GM18907 (cell line): ENCODE results near the gene PSMB1.
"Not testable (repeated sequence)": the region's sequence is repeated elsewhere in the genome, so short reads cannot be mapped to it uniquely, and the experiment has no call there.

Experiments used
- ATAC-seq: cut with Tn5 transposase; IDR thresholded peaks from one replicate; pipeline ENCODE4 v1.9.1; 2021; ENCODE audit warnings: mild to moderate bottlenecking, moderate library complexity; ENCODE audit not compliant: unreplicated experiment

PSMB1 gene

GRCh38 chr6:170536671-170537070 is 16.4 kb downstream of the PSMB1 start:
- no peak for ATAC-seq

GRCh38 chr6:170535004-170535403 is 18.1 kb downstream of the PSMB1 start:
- no peak for ATAC-seq

DNA sequence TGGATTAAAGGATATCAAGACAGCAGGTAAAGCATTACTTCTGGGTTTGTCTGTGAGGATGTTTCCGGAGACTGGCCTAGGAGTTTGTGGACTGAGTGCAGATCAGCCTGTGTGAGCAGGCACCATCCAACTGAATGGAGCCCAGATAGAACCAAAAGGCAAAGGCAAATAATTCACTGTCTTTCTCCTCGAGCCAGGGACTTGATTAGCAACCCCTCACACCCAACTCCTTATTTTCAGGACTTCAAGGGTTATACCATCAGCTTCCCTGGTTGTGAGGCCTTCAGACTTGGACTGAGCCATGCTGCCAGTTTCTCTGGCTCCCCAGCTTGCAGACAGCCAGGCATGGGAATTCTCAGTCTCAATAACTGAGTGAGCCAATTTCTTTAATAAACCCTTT is 19.3 kb downstream of the PSMB1 start:
- no peak for ATAC-seq

- ATAC-seq: no peak
Measured at GRCh38 chr6:170532867-170533488, 20.1 kb downstream of the PSMB1 start.

DNA sequence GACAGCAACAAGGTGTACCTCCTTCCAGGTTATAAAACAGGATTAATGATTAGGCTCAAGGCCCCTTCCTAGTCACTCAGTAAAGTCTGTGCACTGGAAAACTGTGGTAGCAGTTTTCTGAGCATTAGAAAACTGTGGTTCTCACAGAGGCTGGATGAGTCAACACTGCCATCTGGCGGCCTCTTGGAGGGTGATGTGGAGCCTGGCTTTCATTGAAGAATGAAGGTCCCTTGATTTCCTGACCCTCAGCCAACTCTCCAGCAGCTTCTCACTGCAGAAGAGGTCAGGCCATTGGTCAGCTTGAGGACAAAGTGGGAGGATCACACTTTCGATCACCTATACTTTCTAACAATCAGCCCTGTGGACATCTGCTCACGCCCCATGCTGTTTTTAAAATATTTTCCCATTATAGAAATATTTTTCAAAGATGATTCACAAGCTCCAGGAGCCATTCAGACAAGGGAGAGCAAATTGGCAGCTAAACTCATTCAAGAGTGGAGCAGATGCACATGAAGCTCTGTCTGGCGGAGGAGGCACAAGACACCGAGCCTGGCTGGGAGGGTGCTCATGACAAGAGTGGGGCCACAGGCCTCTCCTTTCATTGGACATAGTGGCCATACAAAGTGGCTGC is 23.2 kb downstream of the PSMB1 start:
- peak; percentile 65 for ATAC-seq

- ATAC-seq: not testable (repeated sequence)
Measured at GRCh38 chr6:170527995-170528394, 25.1 kb downstream of the PSMB1 start.

GRCh38 chr6:170525795-170526194 is 27.3 kb downstream of the PSMB1 start:
- no peak for ATAC-seq

GRCh38 chr6:170524172-170524502 is 29.0 kb downstream of the PSMB1 start:
- ATAC-seq: no peak

- no peak for ATAC-seq
Measured at GRCh38 chr6:170523256-170524171, 29.6 kb downstream of the PSMB1 start.

DNA sequence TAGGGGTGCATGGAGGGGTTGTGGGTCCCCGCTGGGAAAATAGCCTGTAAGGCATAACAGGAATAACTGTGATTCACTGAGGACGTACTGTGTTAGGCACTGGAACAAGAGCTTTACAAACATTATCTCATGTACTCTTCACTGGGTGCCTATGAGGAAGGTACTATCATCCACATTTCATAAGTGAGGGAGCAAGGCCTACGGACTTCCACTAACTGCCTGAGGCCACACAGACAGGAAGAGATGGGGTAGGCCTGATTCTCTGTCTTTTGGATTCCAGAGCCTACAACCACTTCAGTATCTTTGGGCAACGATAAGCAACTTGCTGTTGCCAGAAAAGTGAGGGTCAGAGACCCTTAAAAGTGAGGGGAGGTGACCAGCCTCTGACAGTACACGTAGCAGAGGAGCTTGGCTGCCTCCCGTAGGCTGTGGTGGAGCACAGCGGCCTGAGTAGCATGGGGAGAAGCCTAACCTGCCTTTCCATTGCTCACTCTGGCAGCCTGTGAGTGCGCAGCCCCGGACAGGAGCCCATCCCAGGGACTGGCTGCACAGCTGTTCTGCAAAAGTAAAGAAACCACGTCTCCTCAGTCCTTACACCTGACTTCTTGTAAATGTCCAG is 30.4 kb downstream of the PSMB1 start:
- no peak for ATAC-seq

GRCh38 chr6:170516783-170517616 is 36.1 kb downstream of the PSMB1 start:
- ATAC-seq: peak; percentile 88

DNA sequence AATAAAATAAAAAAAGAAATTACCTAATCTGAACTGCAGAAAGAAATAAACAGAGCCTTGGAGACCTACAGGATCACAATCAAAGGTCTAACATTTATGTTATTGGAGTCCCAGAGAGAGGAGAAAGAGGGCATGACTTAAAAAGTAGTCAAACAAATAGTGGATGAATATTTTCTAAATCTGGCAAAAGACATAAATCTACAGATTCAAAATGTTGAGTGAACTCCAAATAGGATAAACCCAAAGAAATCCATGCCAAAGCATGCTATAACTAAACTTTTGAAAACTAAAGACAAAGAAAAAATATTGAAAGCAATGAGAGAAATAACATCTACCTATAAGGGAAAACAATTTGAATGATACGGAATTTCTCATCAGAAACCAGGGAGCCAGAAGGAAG is 38.2 kb downstream of the PSMB1 start:
- no peak for ATAC-seq

- ATAC-seq: no peak
Measured at GRCh38 chr6:170512249-170512648, 40.9 kb downstream of the PSMB1 start.

DNA sequence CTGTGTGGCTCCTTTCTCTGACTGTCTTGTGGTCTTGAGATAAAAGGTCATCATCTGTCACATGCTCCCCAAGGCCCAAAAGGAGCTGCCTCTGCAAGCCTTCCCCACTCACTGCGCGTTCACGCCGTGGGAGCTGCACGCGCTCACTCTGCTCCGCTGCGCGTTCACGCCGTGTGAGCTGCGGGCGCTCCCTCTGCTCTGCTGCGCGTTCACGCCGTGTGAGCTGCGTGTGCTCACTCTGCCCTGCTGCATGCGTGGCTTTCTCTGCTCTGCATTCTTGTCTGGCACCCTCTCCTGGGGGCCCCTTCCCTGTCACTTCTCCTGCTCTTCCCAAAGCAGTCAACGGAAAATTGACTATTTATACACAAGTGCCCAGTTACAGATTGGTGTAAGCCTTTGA is 42.5 kb downstream of the PSMB1 start:
- ATAC-seq: no peak

- no peak for ATAC-seq
Measured at GRCh38 chr6:170509723-170510018, 43.4 kb downstream of the PSMB1 start.

DNA sequence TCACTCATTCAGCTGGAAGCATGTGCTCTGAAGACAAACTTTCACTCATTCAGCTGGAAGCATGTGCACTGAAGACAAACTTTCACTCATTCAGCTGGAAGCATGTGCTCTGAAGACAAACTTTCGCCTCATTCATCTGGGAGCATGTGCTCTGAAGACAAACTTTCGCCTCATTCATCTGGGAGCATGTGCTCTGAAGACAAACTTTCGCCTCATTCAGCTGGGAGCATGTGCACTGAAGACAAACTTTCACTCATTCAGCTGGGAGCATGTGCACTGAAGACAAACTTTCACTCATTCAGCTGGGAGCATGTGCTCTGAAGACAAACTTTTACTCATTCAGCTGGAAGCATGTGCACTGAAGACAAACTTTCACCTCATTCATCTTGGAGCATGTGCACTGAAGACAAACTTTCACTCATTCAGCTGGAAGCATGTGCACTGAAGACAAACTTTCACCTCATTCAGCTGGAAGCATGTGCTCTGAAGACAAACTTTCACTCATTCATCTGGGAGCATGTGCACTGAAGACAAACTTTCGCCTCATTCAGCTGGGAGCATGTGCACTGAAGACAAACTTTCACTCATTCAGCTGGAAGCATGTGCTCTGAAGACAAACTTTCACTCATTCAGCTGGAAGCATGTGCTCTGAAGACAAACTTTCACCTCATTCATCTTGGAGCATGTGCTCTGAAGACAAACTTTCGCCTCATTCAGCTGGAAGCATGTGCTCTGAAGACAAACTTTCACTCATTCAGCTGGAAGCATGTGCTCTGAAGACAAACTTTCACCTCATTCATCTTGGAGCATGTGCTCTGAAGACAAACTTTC is 44.0 kb downstream of the PSMB1 start:
- not testable (repeated sequence) for ATAC-seq

GRCh38 chr6:170508275-170508674 is 44.8 kb downstream of the PSMB1 start:
- not testable (repeated sequence) for ATAC-seq

- ATAC-seq: not testable (repeated sequence)
Measured at GRCh38 chr6:170507728-170508127, 45.4 kb downstream of the PSMB1 start.

GRCh38 chr6:170506446-170506845 is 46.7 kb downstream of the PSMB1 start:
- no peak for ATAC-seq

GRCh38 chr6:170505306-170505705 is 47.8 kb downstream of the PSMB1 start:
- no peak for ATAC-seq
